H1 (cell line): ENCODE data around the gene LSM3. TPM values are rescaled to one million over a fixed set of nuclear protein-coding genes. Genes with fewer than 3 reads are reported as not detected.
A peak's percentile ranks its signal among the peaks of the same experiment; 100 is the strongest.

Source experiments
- CTCF ChIA-PET: fragments of 300-600 bp; sonication (Branson Sonifier 250); formaldehyde crosslinking; loops from one replicate; lab custom pipeline; 2021; ENCODE audit not compliant: partially characterized antibody; lab: Charles Lee
- POLR2A ChIA-PET: fragments of 300-600 bp; sonication (Branson Sonifier 250); formaldehyde crosslinking; loops from one replicate; lab custom pipeline; 2021; ENCODE audit warnings: inconsistent platforms; ENCODE audit not compliant: partially characterized antibody; lab: Charles Lee
- DNase-seq, 2 experiments: peaks; one replicate each; pipeline versions ENCODE4 v3.0.0 to v3.0.0-alpha.2; 2010 to 2022; ENCODE audit warnings: low spot score in 2 of 2, low read depth in 1 of 2, mixed read lengths in 1 of 2
- FAIRE-seq: peaks from 2 replicates; lab custom pipeline; 2011; peaks lifted over from hg19 to GRCh38; lab: Jason Lieb, UNC
- H2AFZ ChIP-seq: 2 replicates; pipeline ENCODE4 v1.8.1; 2012; ENCODE audit warnings: low read length, inconsistent platforms
- H2AK5ac ChIP-seq: 2 replicates; pipeline ENCODE4 v1.6.1; 2013; ENCODE audit warnings: low read depth, low read length
- H2BK120ac ChIP-seq: replicated peaks from 2 replicates; pipeline ENCODE3; 2013; ENCODE audit warnings: low read depth, low read length, inconsistent platforms
- H2BK12ac ChIP-seq: 2 replicates; pipeline ENCODE4 v1.6.1; 2013; ENCODE audit warnings: low read depth, low read length
- H2BK15ac ChIP-seq: 2 replicates; pipeline ENCODE4 v1.6.1; 2013; ENCODE audit warnings: low read length
- H2BK20ac ChIP-seq: 2 replicates; pipeline ENCODE4 v1.6.1; 2013; ENCODE audit warnings: low read length
- H2BK5ac ChIP-seq: 2 replicates; pipeline ENCODE4 v1.6.1; 2013; ENCODE audit warnings: low read depth, low read length
- H3K14ac ChIP-seq: 2 replicates; pipeline ENCODE4 v1.6.1; 2013; ENCODE audit warnings: inconsistent platforms; ENCODE audit not compliant: insufficient read length
- H3K18ac ChIP-seq: 2 replicates; pipeline ENCODE4 v1.6.1; 2013; ENCODE audit warnings: low read length; ENCODE audit errors: extremely low read depth
- H3K23ac ChIP-seq: 2 replicates; pipeline ENCODE4 v1.6.1; 2013; ENCODE audit warnings: inconsistent platforms; ENCODE audit not compliant: insufficient read length
- H3K23me2 ChIP-seq: 2 replicates; pipeline ENCODE4 v1.6.1; 2013; ENCODE audit warnings: low read depth, low read length
- H3K27ac ChIP-seq: 2 replicates; pipeline ENCODE4 v1.6.1; 2011; ENCODE audit warnings: low read depth, low read length, inconsistent platforms
- H3K27me3 ChIP-seq, 4 experiments: replicated peaks in 1 of 4; 1 replicate in 1 of 4; 2 replicates in 3 of 4; pipeline versions ENCODE4 v1.6.1 to v1.8.1; 2011 to 2013; ENCODE audit warnings: low read length in 3 of 4, mild to moderate bottlenecking in 3 of 4, inconsistent platforms in 2 of 4, mixed read lengths in 2 of 4, moderate library complexity in 1 of 4; ENCODE audit not compliant: control insufficient read depth in 3 of 4, insufficient read depth in 3 of 4; ENCODE audit errors: extremely low read depth in 1 of 4
- H3K36me3 ChIP-seq, 4 experiments: 2 replicates each; pipeline versions ENCODE4 v1.6.1 to v1.8.1; 2011 to 2013; ENCODE audit warnings: mild to moderate bottlenecking in 4 of 4, low read length in 3 of 4, moderate library complexity in 2 of 4, control low read depth in 1 of 4, inconsistent platforms in 1 of 4; ENCODE audit not compliant: insufficient read depth in 4 of 4, control insufficient read depth in 2 of 4
- H3K4ac ChIP-seq: replicated peaks from 2 replicates; pipeline ENCODE3; 2013; ENCODE audit warnings: low read length, low read depth, mixed read lengths, inconsistent platforms; ENCODE audit not compliant: insufficient read length
- H3K4me1 ChIP-seq, 4 experiments: replicated peaks in 1 of 4; 1 replicate in 1 of 4; 2 replicates in 3 of 4; pipeline versions ENCODE4 v1.6.1 to v1.8.1; 2011 to 2013; ENCODE audit warnings: low read length in 3 of 4, inconsistent platforms in 2 of 4, mixed read lengths in 1 of 4; ENCODE audit not compliant: insufficient read depth in 4 of 4, control insufficient read depth in 3 of 4
- H3K4me2 ChIP-seq, 2 experiments: 2 replicates each; pipeline versions ENCODE4 v1.6.1 to v1.8.1; 2011 to 2013; ENCODE audit warnings: low read depth in 2 of 2, low read length in 2 of 2, control low read depth in 1 of 2, inconsistent platforms in 1 of 2, mild to moderate bottlenecking in 1 of 2; ENCODE audit not compliant: insufficient read depth in 1 of 2
- H3K4me3 ChIP-seq, 4 experiments: fragments of 200-600, 300-600 bp in 1 of 4; sonication (generic), shearing (Covaris generic), sonication (Bioruptor Twin) in 1 of 4; 2 replicates each; pipeline versions ENCODE4 v1.5.1 to v1.8.1; 2011 to 2016; ENCODE audit warnings: low read length in 4 of 4, low read depth in 3 of 4, control low read depth in 2 of 4, inconsistent platforms in 2 of 4, mild to moderate bottlenecking in 2 of 4, mixed read lengths in 1 of 4, moderate library complexity in 1 of 4; ENCODE audit not compliant: insufficient read depth in 2 of 4; ENCODE audit errors: extremely low read depth in 1 of 4
- H3K56ac ChIP-seq: replicated peaks from 2 replicates; pipeline ENCODE3; 2013; ENCODE audit warnings: low read depth, mild to moderate bottlenecking, mixed read lengths, low read length, inconsistent platforms; ENCODE audit not compliant: insufficient read length
- H3K79me1 ChIP-seq: 2 replicates; pipeline ENCODE4 v1.6.1; 2013; ENCODE audit warnings: low read depth, low read length, control low read depth
- H3K79me2 ChIP-seq, 2 experiments: 2 replicates each; pipeline versions ENCODE4 v1.6.1 to v1.8.1; 2012 to 2013; ENCODE audit warnings: low read length in 2 of 2, mild to moderate bottlenecking in 2 of 2, inconsistent platforms in 1 of 2; ENCODE audit not compliant: insufficient read depth in 2 of 2, control insufficient read depth in 1 of 2
- H3K9ac ChIP-seq, 4 experiments: replicated peaks in 1 of 4; 1 replicate in 1 of 4; 2 replicates in 3 of 4; pipeline versions ENCODE4 v1.6.1 to v1.8.1; 2011 to 2013; ENCODE audit warnings: low read depth in 3 of 4, low read length in 3 of 4, control low read depth in 2 of 4, mild to moderate bottlenecking in 2 of 4, moderate library complexity in 2 of 4, inconsistent platforms in 1 of 4; ENCODE audit errors: extremely low read depth in 1 of 4
- H3K9me3 ChIP-seq, 2 experiments: 2 replicates each; pipeline versions ENCODE4 v1.6.1 to v1.8.1; 2012 to 2013; ENCODE audit warnings: mild to moderate bottlenecking in 2 of 2, moderate library complexity in 2 of 2, control low read depth in 1 of 2, inconsistent platforms in 1 of 2, low read depth in 1 of 2, low read length in 1 of 2, mixed read lengths in 1 of 2; ENCODE audit not compliant: insufficient read depth in 2 of 2
- H4K20me1 ChIP-seq, 2 experiments: replicated peaks in 1 of 2; 2 replicates each; pipeline versions ENCODE3 to v1.8.1; 2011 to 2013; ENCODE audit warnings: inconsistent platforms in 2 of 2, low read length in 2 of 2, mild to moderate bottlenecking in 1 of 2; ENCODE audit not compliant: insufficient read depth in 2 of 2, control insufficient read depth in 1 of 2
- H4K5ac ChIP-seq: 2 replicates; pipeline ENCODE4 v1.6.1; 2013; ENCODE audit warnings: low read length, low read depth, mixed read lengths, inconsistent platforms; ENCODE audit not compliant: insufficient read length
- H4K8ac ChIP-seq: 2 replicates; pipeline ENCODE4 v1.8.0; 2013; ENCODE audit warnings: mild to moderate bottlenecking, moderate library complexity, low read length, inconsistent platforms; ENCODE audit not compliant: insufficient read depth; ENCODE audit errors: extremely low read depth
- H4K91ac ChIP-seq: replicated peaks from 2 replicates; pipeline ENCODE3; 2013; ENCODE audit warnings: low read length, mixed read lengths, inconsistent platforms; ENCODE audit not compliant: insufficient read length
- CEBPB ChIP-seq: IDR thresholded peaks from 2 replicates; pipeline ENCODE4 v1.6.1; 2012; ENCODE audit warnings: low read depth, low read length
- EP300 ChIP-seq, 2 experiments: IDR thresholded peaks; 1 replicate in 1 of 2; 2 replicates in 1 of 2; pipeline ENCODE4 v1.6.1; 2011 to 2012; ENCODE audit warnings: low read depth in 2 of 2, low read length in 2 of 2, mild to moderate bottlenecking in 2 of 2, borderline replicate concordance in 1 of 2, inconsistent platforms in 1 of 2, moderate library complexity in 1 of 2
- MAFK ChIP-seq: IDR thresholded peaks from 2 replicates; pipeline ENCODE4 v1.6.1; 2012; ENCODE audit warnings: low read depth, mild to moderate bottlenecking, improper control_type of control experiment, low read length
- WGBS, 2 experiments: shearing (Covaris generic) in 1 of 2; methylation state at CpG; one replicate each; pipeline versions ENCODE4 v1.1.6 to v1.1.7; 2013 to 2015; ENCODE audit warnings: low lambda C conversion rate in 2 of 2, mixed read lengths in 2 of 2, inconsistent platforms in 1 of 2, low coverage in 1 of 2, missing lambda C conversion rate in 1 of 2; ENCODE audit not compliant: insufficient replicate concordance in 2 of 2, insufficient coverage in 1 of 2, insufficient read length in 1 of 2; ENCODE audit errors: extremely low coverage in 1 of 2, missing lambda C conversion rate in 1 of 2; 5-methylcytosine and 5-hydroxymethylcytosine counted together
- polyA plus RNA-seq, 7 experiments: library from polyadenylated mRNA; depleted of rRNA in 3 of 7; stranded (reverse) in 5 of 7; unstranded in 2 of 7; fragments of >200 nt in 5 of 7; fragments of 200-250 nt in 2 of 7; gene quantifications; 1 replicate in 5 of 7; 2 replicates in 1 of 7; 4 replicates in 1 of 7; pipeline versions ENCODE4 v1.2.1 to v1.2.3, GENCODE V29; 2011 to 2013; ENCODE audit warnings: missing spikeins in 2 of 7, mixed read lengths in 2 of 7
- total RNA-seq: library from RNA; stranded (reverse); fragmentation: NEBNext Ultra II Directional; extraction: Animal tissue kit (Norgen Biotek cat#: 25700); gene quantifications from 2 replicates; pipeline ENCODE4 v1.2.1, GENCODE V29; 2021

Gene LSM3
- total and polyA plus RNA-seq, 2 of the 8 experiments (the other 6 are each of a cell fraction or from before 2014, with no cell fraction given) = 7.1 to 25.4 TPM

GRCh38 chr3:14227856-14228255 is 49.2 kb downstream of the LSM3 start:
- POLR2A ChIA-PET = no interaction called here
- Histone ChIP-seq H3K27me3 (no peaks in the 10 kb centered on the region), H3K23ac (no peak overlapping the region), H4K8ac (no peak overlapping the region), H3K79me2 (no peaks in the 10 kb centered on the region), H3K9me3 (no peaks in the 10 kb centered on the region), H2AK5ac (no peak overlapping the region), H3K36me3 (no peaks in the 10 kb centered on the region), H4K5ac (no peak overlapping the region), H3K27ac (no peak overlapping the region), H3K4me3 (no peak overlapping the region), H2BK20ac (no peak overlapping the region), H2BK12ac (no peak overlapping the region), H2BK5ac (no peak overlapping the region), H2BK15ac (no peak overlapping the region), H3K56ac (no peak overlapping the region), H4K20me1 (no peaks in the 10 kb centered on the region), H3K4me2 (0 out of 4 replicates have a peak overlapping the region, but pooled peaks of 1 of the 2 experiments have one; percentile 1), H3K14ac (no peak overlapping the region), H2BK120ac (no peak overlapping the region), H2AFZ (no peak overlapping the region), H4K91ac (no peak overlapping the region), H3K79me1 (no peaks in the 10 kb centered on the region), H3K18ac (no peak overlapping the region), H3K4ac (no peak overlapping the region), H3K4me1 (peaks cover 0 to 5% (median 0%) of the 10 kb centered on the region in 4 experiments; a peak in 1 of 7 replicates), H3K9ac (no peak overlapping the region), H3K23me2 (no peaks in the 10 kb centered on the region)
- WGBS, 2 experiments = 83% methylated on average over 1 of the region's 1 CpG; no CpG with 5 or more reads in 1 of the 2 experiments
- FAIRE-seq (no peak), DNase-seq (no peak)
- CTCF ChIA-PET = interaction anchor here (1.2 to 3.0 kb wide), 2 partner anchors 15 to 24 kb away, joined by 4 to 13 read pairs; no protein-coding TSS in a partner anchor
- TF ChIP-seq EP300 (IDR thresholded peaks at IDR 0.05; ENCODE audit: borderline replicate concordance in 1 of 2, low read depth in 2 of 2, low read length in 2 of 2) = no peak
- TF ChIP-seq CEBPB = no peak
- TF ChIP-seq MAFK = no peak
